Myocyte (in vitro differentiated cells): ENCODE data around the gene SRP14. TPM values are rescaled to one million over a fixed set of nuclear protein-coding genes. Genes with fewer than 3 reads are reported as not detected.
"Not testable (repeated sequence)": the region's sequence is repeated elsewhere in the genome, so short reads cannot be mapped to it uniquely, and the experiment has no call there.

Experiments used
- DNase-seq: peaks from one replicate; pipeline ENCODE4 v3.0.0-alpha.2; 2012; ENCODE audit warnings: low read depth
- total RNA-seq: library from RNA; depleted of rRNA; stranded (reverse); fragments of >200 nt; gene quantifications from 2 replicates; pipeline ENCODE4 v1.2.3, GENCODE V29; 2014

The SRP14 gene
- total RNA-seq, 1 donor from 2014 or later, result 268 TPM

- DNase-seq, result no peak
Measured at GRCh38 chr15:40032125-40032839, 6.7 kb downstream of the SRP14 start.

- DNase-seq, result no peak
Measured at GRCh38 chr15:40031300-40031699, 7.7 kb downstream of the SRP14 start.

- DNase-seq, result peak; percentile 51
Measured at GRCh38 chr15:40029979-40030893, 8.7 kb downstream of the SRP14 start.

GRCh38 chr15:40028853-40029252, 10.1 kb downstream of the SRP14 start:
- DNase-seq, result no peak

GRCh38 chr15:40028193-40028592, 10.8 kb downstream of the SRP14 start:
- DNase-seq, result no peak

GRCh38 chr15:40016224-40016865, 22.6 kb downstream of the SRP14 start:
- DNase-seq, result peak; percentile 26

GRCh38 chr15:40014390-40014789, 24.6 kb downstream of the SRP14 start:
- no peak for DNase-seq

GRCh38 chr15:40013372-40013771, 25.6 kb downstream of the SRP14 start:
- DNase-seq, result not testable (repeated sequence)

GRCh38 chr15:40011303-40011702, 27.7 kb downstream of the SRP14 start:
- no peak for DNase-seq

- DNase-seq, result peak; percentile 92
Measured at GRCh38 chr15:40010686-40011085, 28.3 kb downstream of the SRP14 start.

GRCh38 chr15:40008061-40008765, 30.8 kb downstream of the SRP14 start:
- peak; percentile 45 for DNase-seq

GRCh38 chr15:40006646-40007045, 32.3 kb downstream of the SRP14 start:
- peak; percentile 58 for DNase-seq

GRCh38 chr15:40006003-40006402, 33.0 kb downstream of the SRP14 start:
- no peak for DNase-seq

GRCh38 chr15:40003116-40003916, 35.7 kb downstream of the SRP14 start:
- no peak for DNase-seq

- DNase-seq, result no peak
Measured at GRCh38 chr15:40002295-40002694, 36.7 kb downstream of the SRP14 start.

- no peak for DNase-seq
Measured at GRCh38 chr15:39999538-40000200, 39.3 kb downstream of the SRP14 start.

GRCh38 chr15:39998511-39999077, 40.4 kb downstream of the SRP14 start:
- no peak for DNase-seq

GRCh38 chr15:39997639-39998038, 41.3 kb downstream of the SRP14 start:
- DNase-seq, result no peak

GRCh38 chr15:39997031-39997430, 42.0 kb downstream of the SRP14 start:
- DNase-seq, result no peak
